ENCODE data around the gene POU6F1.

Gene POU6F1

GRCh38 chr12:51198568-51199365, 19.1 kb downstream of the POU6F1 start:
- Histone ChIP-seq H3K9ac (ENCODE audit: low read length) (no peak overlapping the region), H3K27ac (ENCODE audit: low read length) (no peak overlapping the region), H2AFZ (ENCODE audit: low read depth, low read length) (no peak overlapping the region), H3K4me1 (ENCODE audit: low read length) (no peaks in the 10 kb centered on the region), H3K36me3 (replicated peaks; ENCODE audit: low read depth, low read length) (no peaks in the 10 kb centered on the region), H3K79me2 (ENCODE audit: low read length) (no peaks in the 10 kb centered on the region), H4K20me1 (ENCODE audit: insufficient read depth, low read length) (no peaks in the 10 kb centered on the region), H3K9me3 (ENCODE audit: insufficient read depth, low read length) (no peaks in the 10 kb centered on the region), H3K27me3 (ENCODE audit: low read depth, low read length) (no peaks in the 10 kb centered on the region), H3K4me3 (ENCODE audit: low read length) (no peak overlapping the region), H3K4me2 (ENCODE audit: low read length) (no peak overlapping the region)
- TF ChIP-seq CTCF (IDR thresholded peaks at IDR 0.05; ENCODE audit: low read depth, low read length) (no peak), EZH2phosphoT487 (IDR thresholded peaks at IDR 0.05; ENCODE audit: low read depth) (no peak)

GRCh38 chr12:51197736-51198567, 19.9 kb downstream of the POU6F1 start:
- H3K4me1 ChIP-seq (ENCODE audit: low read length), result no peaks in the 10 kb centered on the region
- H3K36me3 ChIP-seq (replicated peaks; ENCODE audit: low read depth, low read length), result no peaks in the 10 kb centered on the region
- H4K20me1 ChIP-seq (ENCODE audit: insufficient read depth, low read length), result no peaks in the 10 kb centered on the region
- TF ChIP-seq CTCF (IDR thresholded peaks at IDR 0.05; ENCODE audit: low read depth, low read length), result no peak
- TF ChIP-seq EZH2phosphoT487 (IDR thresholded peaks at IDR 0.05; ENCODE audit: low read depth), result no peak
- no peaks in the 10 kb centered on the region for H3K79me2 ChIP-seq (ENCODE audit: low read length)
- H3K4me3 ChIP-seq (ENCODE audit: low read length), result no peak overlapping the region
- H3K9ac ChIP-seq (ENCODE audit: low read length), result no peak overlapping the region
- H3K9me3 ChIP-seq (ENCODE audit: insufficient read depth, low read length), result no peaks in the 10 kb centered on the region
- no peak overlapping the region for H3K27ac ChIP-seq (ENCODE audit: low read length)
- H3K27me3 ChIP-seq (ENCODE audit: low read depth, low read length), result no peaks in the 10 kb centered on the region
- no peak overlapping the region for H2AFZ ChIP-seq (ENCODE audit: low read depth, low read length)
- H3K4me2 ChIP-seq (ENCODE audit: low read length), result no peak overlapping the region

DNA sequence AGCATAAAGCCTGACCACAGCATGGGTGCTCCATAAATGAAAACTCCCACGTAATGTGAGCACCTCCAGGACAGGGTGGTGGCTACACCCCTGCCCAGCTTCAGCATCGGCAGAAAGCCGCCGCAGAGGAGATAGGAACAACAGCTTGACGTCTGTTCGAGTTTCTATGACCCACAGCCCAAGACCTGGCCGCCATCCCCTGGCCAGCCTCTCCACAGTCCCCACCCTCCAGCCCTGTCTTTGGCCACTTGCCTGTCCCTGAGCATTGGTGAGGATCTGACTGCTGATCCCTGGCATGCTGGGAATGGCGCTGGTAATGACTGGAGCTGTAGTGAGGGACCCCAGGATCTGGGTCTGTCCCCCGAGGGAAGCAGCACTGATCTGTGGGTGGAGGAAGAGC, 21.3 kb downstream of the POU6F1 start:
- H2AFZ ChIP-seq (ENCODE audit: low read depth, low read length), result no peak overlapping the region
- TF ChIP-seq CTCF (IDR thresholded peaks at IDR 0.05; ENCODE audit: low read depth, low read length) (no peak), EZH2phosphoT487 (IDR thresholded peaks at IDR 0.05; ENCODE audit: low read depth) (no peak)
- no peaks in the 10 kb centered on the region for H3K27me3 ChIP-seq (ENCODE audit: low read depth, low read length)
- H3K79me2 ChIP-seq (ENCODE audit: low read length), result no peaks in the 10 kb centered on the region
- H3K4me2 ChIP-seq (ENCODE audit: low read length), result no peak overlapping the region
- no peaks in the 10 kb centered on the region for H3K4me1 ChIP-seq (ENCODE audit: low read length)
- no peak overlapping the region for H3K4me3 ChIP-seq (ENCODE audit: low read length)
- H3K27ac ChIP-seq (ENCODE audit: low read length), result no peak overlapping the region
- no peak overlapping the region for H3K9ac ChIP-seq (ENCODE audit: low read length)
- H4K20me1 ChIP-seq (ENCODE audit: insufficient read depth, low read length), result no peaks in the 10 kb centered on the region
- no peaks in the 10 kb centered on the region for H3K9me3 ChIP-seq (ENCODE audit: insufficient read depth, low read length)
- H3K36me3 ChIP-seq (replicated peaks; ENCODE audit: low read depth, low read length), result no peaks in the 10 kb centered on the region

GRCh38 chr12:51195841-51196240, 22.0 kb downstream of the POU6F1 start:
- H3K36me3 ChIP-seq (replicated peaks; ENCODE audit: low read depth, low read length), result no peaks in the 10 kb centered on the region
- H3K9ac ChIP-seq (ENCODE audit: low read length), result no peak overlapping the region
- H3K27ac ChIP-seq (ENCODE audit: low read length), result no peak overlapping the region
- H2AFZ ChIP-seq (ENCODE audit: low read depth, low read length), result no peak overlapping the region
- TF ChIP-seq CTCF (IDR thresholded peaks at IDR 0.05; ENCODE audit: low read depth, low read length) (no peak), EZH2phosphoT487 (IDR thresholded peaks at IDR 0.05; ENCODE audit: low read depth) (no peak)
- H3K79me2 ChIP-seq (ENCODE audit: low read length), result no peaks in the 10 kb centered on the region
- H3K4me1 ChIP-seq (ENCODE audit: low read length), result no peaks in the 10 kb centered on the region
- no peak overlapping the region for H3K4me3 ChIP-seq (ENCODE audit: low read length)
- H3K27me3 ChIP-seq (ENCODE audit: low read depth, low read length), result no peaks in the 10 kb centered on the region
- H3K4me2 ChIP-seq (ENCODE audit: low read length), result no peak overlapping the region
- H4K20me1 ChIP-seq (ENCODE audit: insufficient read depth, low read length), result no peaks in the 10 kb centered on the region
- H3K9me3 ChIP-seq (ENCODE audit: insufficient read depth, low read length), result no peaks in the 10 kb centered on the region
